Neural cell (in vitro differentiated cells): Measurements from ENCODE around the gene SLC16A4.

Experiments
- EP300 ChIP-seq: fragments of 450-650 bp; conservative IDR thresholded peaks from 2 replicates; pipeline ENCODE4 v1.6.1; 2014; ENCODE audit warnings: antibody characterized with exemption, mild to moderate bottlenecking, moderate library complexity; ENCODE audit not compliant: poor library complexity, severe bottlenecking
- EZH2 ChIP-seq: fragments of 200-600, 300-800 bp; shearing (Covaris generic), sonication (generic); IDR thresholded peaks from 2 replicates; pipeline ENCODE4 v1.6.1; 2014; ENCODE audit warnings: antibody characterized with exemption, low read length, borderline replicate concordance, mild to moderate bottlenecking; ENCODE audit not compliant: insufficient read depth, poor library complexity, severe bottlenecking
- MXI1 ChIP-seq: fragments of 450-650 bp; conservative IDR thresholded peaks from 2 replicates; pipeline ENCODE4 v1.6.1; 2014; ENCODE audit warnings: antibody characterized with exemption, mild to moderate bottlenecking; ENCODE audit not compliant: poor library complexity, severe bottlenecking
- POLR2AphosphoS5 ChIP-seq: IDR thresholded peaks from 2 replicates; pipeline ENCODE4 v1.6.1; 2012
- TAF1 ChIP-seq: IDR thresholded peaks from 2 replicates; pipeline ENCODE4 v1.6.1; 2012; ENCODE audit warnings: low read depth
- TF ChIP-seq, protein P1 (sequence below): fragments of 450-650 bp; IDR thresholded peaks from 2 replicates; pipeline ENCODE4 v1.5.1; 2014; ENCODE audit warnings: antibody characterized with exemption, mild to moderate bottlenecking, moderate library complexity; ENCODE audit not compliant: poor library complexity, severe bottlenecking
- TF ChIP-seq, protein P2 (sequence below): IDR thresholded peaks from 2 replicates; pipeline ENCODE4 v1.6.1; 2012; ENCODE audit warnings: borderline replicate concordance

DNA sequence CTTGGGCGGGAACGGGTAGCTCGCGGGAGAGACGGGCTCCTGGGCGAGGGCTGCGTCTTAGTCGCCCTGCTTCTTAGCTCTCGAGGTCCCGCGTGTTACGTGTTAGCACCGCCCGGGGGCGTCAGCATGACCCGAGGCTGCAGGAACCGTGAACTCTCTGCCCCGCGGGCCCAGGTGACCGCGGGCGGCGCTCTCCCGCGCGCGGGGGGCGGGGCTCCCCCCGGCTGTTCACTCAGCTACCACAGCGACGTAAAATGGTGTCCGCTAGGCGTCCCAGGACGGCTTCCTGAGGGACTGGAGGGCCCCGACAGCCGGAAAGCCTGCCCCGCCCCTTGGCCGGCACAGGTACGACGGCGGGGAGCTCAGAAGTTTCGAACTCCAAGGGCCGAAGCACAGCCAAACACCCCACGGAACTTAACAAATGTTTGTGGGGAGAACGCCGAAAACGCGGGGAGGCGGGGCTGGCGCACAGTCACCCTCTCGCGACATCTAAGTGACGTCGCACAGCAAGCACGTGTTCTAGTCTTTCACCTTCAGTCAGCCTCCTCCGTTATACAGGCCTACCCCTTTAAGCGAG is 52.4 kb downstream of the SLC16A4 start:
- TF ChIP-seq, protein P1, sequence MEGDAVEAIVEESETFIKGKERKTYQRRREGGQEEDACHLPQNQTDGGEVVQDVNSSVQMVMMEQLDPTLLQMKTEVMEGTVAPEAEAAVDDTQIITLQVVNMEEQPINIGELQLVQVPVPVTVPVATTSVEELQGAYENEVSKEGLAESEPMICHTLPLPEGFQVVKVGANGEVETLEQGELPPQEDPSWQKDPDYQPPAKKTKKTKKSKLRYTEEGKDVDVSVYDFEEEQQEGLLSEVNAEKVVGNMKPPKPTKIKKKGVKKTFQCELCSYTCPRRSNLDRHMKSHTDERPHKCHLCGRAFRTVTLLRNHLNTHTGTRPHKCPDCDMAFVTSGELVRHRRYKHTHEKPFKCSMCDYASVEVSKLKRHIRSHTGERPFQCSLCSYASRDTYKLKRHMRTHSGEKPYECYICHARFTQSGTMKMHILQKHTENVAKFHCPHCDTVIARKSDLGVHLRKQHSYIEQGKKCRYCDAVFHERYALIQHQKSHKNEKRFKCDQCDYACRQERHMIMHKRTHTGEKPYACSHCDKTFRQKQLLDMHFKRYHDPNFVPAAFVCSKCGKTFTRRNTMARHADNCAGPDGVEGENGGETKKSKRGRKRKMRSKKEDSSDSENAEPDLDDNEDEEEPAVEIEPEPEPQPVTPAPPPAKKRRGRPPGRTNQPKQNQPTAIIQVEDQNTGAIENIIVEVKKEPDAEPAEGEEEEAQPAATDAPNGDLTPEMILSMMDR: peak; percentile 87
- TF ChIP-seq POLR2AphosphoS5: peak; percentile 65
- TF ChIP-seq EZH2: no peak
- TF ChIP-seq MXI1: peak; percentile 85
- TF ChIP-seq, protein P2, sequence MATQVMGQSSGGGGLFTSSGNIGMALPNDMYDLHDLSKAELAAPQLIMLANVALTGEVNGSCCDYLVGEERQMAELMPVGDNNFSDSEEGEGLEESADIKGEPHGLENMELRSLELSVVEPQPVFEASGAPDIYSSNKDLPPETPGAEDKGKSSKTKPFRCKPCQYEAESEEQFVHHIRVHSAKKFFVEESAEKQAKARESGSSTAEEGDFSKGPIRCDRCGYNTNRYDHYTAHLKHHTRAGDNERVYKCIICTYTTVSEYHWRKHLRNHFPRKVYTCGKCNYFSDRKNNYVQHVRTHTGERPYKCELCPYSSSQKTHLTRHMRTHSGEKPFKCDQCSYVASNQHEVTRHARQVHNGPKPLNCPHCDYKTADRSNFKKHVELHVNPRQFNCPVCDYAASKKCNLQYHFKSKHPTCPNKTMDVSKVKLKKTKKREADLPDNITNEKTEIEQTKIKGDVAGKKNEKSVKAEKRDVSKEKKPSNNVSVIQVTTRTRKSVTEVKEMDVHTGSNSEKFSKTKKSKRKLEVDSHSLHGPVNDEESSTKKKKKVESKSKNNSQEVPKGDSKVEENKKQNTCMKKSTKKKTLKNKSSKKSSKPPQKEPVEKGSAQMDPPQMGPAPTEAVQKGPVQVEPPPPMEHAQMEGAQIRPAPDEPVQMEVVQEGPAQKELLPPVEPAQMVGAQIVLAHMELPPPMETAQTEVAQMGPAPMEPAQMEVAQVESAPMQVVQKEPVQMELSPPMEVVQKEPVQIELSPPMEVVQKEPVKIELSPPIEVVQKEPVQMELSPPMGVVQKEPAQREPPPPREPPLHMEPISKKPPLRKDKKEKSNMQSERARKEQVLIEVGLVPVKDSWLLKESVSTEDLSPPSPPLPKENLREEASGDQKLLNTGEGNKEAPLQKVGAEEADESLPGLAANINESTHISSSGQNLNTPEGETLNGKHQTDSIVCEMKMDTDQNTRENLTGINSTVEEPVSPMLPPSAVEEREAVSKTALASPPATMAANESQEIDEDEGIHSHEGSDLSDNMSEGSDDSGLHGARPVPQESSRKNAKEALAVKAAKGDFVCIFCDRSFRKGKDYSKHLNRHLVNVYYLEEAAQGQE: peak; percentile 30
- peak; percentile 69 for TF ChIP-seq EP300
- no peak for TF ChIP-seq TAF1
